Calu3 (cell line): ENCODE data around the gene UBQLN1. TPM values are rescaled to one million over a fixed set of nuclear protein-coding genes. Genes with fewer than 3 reads are reported as not detected.
A peak's percentile ranks its signal among the peaks of the same experiment; 100 is the strongest.

ENCODE experiments used
- BruUV-seq: library from RNA; stranded (reverse); fragments of 400-500 nt; replicated peaks from 2 replicates; lab custom pipeline; 2021; lab: Mats Ljungman, UMichigan
- CTCF ChIA-PET: fragments of 300-600 bp; sonication (Branson Sonifier 250); formaldehyde crosslinking; loops from one replicate; lab custom pipeline; 2022; ENCODE audit warnings: antibody characterized with exemption; lab: Charles Lee
- DNase-seq: peaks from one replicate; pipeline ENCODE4 v3.0.0; 2022
- H3K27ac Mint-ChIP-seq: one replicate; pipeline ENCODE4 v1.8.0; 2022; ENCODE audit warnings: mixed read lengths; ENCODE audit not compliant: unreplicated experiment
- H3K27me3 Mint-ChIP-seq: one replicate; pipeline ENCODE4 v1.8.0; 2022; ENCODE audit warnings: mixed read lengths; ENCODE audit not compliant: unreplicated experiment
- H3K36me3 Mint-ChIP-seq: one replicate; pipeline ENCODE4 v1.8.0; 2022; ENCODE audit warnings: mild to moderate bottlenecking, moderate library complexity, mixed read lengths; ENCODE audit not compliant: insufficient read depth, unreplicated experiment
- H3K4me1 Mint-ChIP-seq: one replicate; pipeline ENCODE4 v1.8.0; 2022; ENCODE audit warnings: mild to moderate bottlenecking, low read depth, mixed read lengths; ENCODE audit not compliant: unreplicated experiment
- H3K4me3 Mint-ChIP-seq: one replicate; pipeline ENCODE4 v1.8.0; 2022; ENCODE audit warnings: mild to moderate bottlenecking, low read depth, moderate library complexity, mixed read lengths; ENCODE audit not compliant: unreplicated experiment
- H3K9me3 Mint-ChIP-seq: one replicate; pipeline ENCODE4 v1.8.0; 2022; ENCODE audit warnings: low read depth, mixed read lengths; ENCODE audit not compliant: unreplicated experiment
- CTCF ChIP-seq: fragments of 200-600 bp; IDR thresholded peaks from one replicate; pipeline ENCODE4 v1.8.0; 2022; ENCODE audit warnings: antibody characterized with exemption; ENCODE audit not compliant: unreplicated experiment
- intact Hi-C: fragments of 100-400 bp; cut with micrococcal nuclease; formaldehyde crosslinking; loops from one replicate; pipeline ENCODE4 v1.10.0; 2022; ENCODE audit not compliant: unreplicated experiment
- total RNA-seq: library from RNA; stranded (reverse); gene quantifications from 2 replicates; pipeline ENCODE4 v1.2.3, GENCODE V29; 2022

Gene UBQLN1
- total RNA-seq, 1 experiment from 2014 or later: 108 TPM

GRCh38 chr9:83721509-83721908 is 13.8 kb upstream of the UBQLN1 start:
- intact Hi-C loops: no loop called here
- H3K27ac Mint-ChIP-seq: no peak overlapping the region
- no peaks in the 10 kb centered on the region for H3K36me3 Mint-ChIP-seq
- no peaks in the 10 kb centered on the region for H3K27me3 Mint-ChIP-seq
- H3K4me3 Mint-ChIP-seq: no peak overlapping the region
- no peak for DNase-seq
- H3K4me1 Mint-ChIP-seq: no peaks in the 10 kb centered on the region
- BruUV-seq: no TSS peak
- H3K9me3 Mint-ChIP-seq: no peaks in the 10 kb centered on the region
- no peak for TF ChIP-seq CTCF
- CTCF ChIA-PET: no interaction called here

GRCh38 chr9:83715794-83716193 is 8.0 kb upstream of the UBQLN1 start:
- no peaks in the 10 kb centered on the region for H3K9me3 Mint-ChIP-seq
- intact Hi-C loops: no loop called here
- CTCF ChIA-PET: interaction anchor here (0.8 kb wide), 1 partner anchor 60 kb away, joined by 6 read pairs; no protein-coding TSS in a partner anchor

GRCh38 chr9:83715221-83715620 is 7.5 kb upstream of the UBQLN1 start:
- no peaks in the 10 kb centered on the region for H3K4me1 Mint-ChIP-seq
- BruUV-seq: no TSS peak
- intact Hi-C loops: no loop called here
- H3K36me3 Mint-ChIP-seq: no peaks in the 10 kb centered on the region
- no peak for TF ChIP-seq CTCF
- H3K27ac Mint-ChIP-seq: no peak overlapping the region
- CTCF ChIA-PET: interaction anchor here (0.8 kb wide), 1 partner anchor 61 kb away, joined by 6 read pairs; no protein-coding TSS in a partner anchor
- no peaks in the 10 kb centered on the region for H3K9me3 Mint-ChIP-seq
- H3K4me3 Mint-ChIP-seq: no peak overlapping the region
- DNase-seq: no peak
- no peaks in the 10 kb centered on the region for H3K27me3 Mint-ChIP-seq

More at GRCh38 chr9:83715794-83716193, 8.0 kb upstream of the UBQLN1 start:
- Mint-ChIP-seq H3K4me1 (no peaks in the 10 kb centered on the region), H3K4me3 (no peak overlapping the region), H3K27ac (no peak overlapping the region), H3K27me3 (no peaks in the 10 kb centered on the region), H3K36me3 (no peaks in the 10 kb centered on the region)
- DNase-seq: no peak
- BruUV-seq: no TSS peak
- no peak for TF ChIP-seq CTCF

- Mint-ChIP-seq H3K27me3 (no peaks in the 10 kb centered on the region), H3K36me3 (peaks cover 2% of the 10 kb centered on the region), H3K27ac (no peak overlapping the region), H3K4me3 (no peak overlapping the region), H3K9me3 (no peaks in the 10 kb centered on the region), H3K4me1 (peaks cover 4% of the 10 kb centered on the region)
- intact Hi-C loops: no loop called here
- TF ChIP-seq CTCF: peak; percentile 25
- no peak for DNase-seq
- CTCF ChIA-PET: interaction anchor here (0.5 kb wide), 1 partner anchor 17 kb away, joined by 3 read pairs; no protein-coding TSS in a partner anchor
- no TSS peak for BruUV-seq
These were observed 6.6 kb upstream of the UBQLN1 start for GRCh38 chr9:83714329-83714728.
